HepG2 (cell line): Measurements from ENCODE around the gene CKS2. TPM values are rescaled to one million over a fixed set of nuclear protein-coding genes. Genes with fewer than 3 reads are reported as not detected.
A peak's percentile ranks its signal among the peaks of the same experiment; 100 is the strongest.

Experiments used
- CHCHD3 ChIP-seq: sonication (generic); formaldehyde crosslinking; IDR thresholded peaks from 2 replicates; pipeline ENCODE4 v1.8.0; 2022; ENCODE audit warnings: mild to moderate bottlenecking, missing genetic modification reagents, moderate library complexity
- EED ChIP-seq: sonication (generic); formaldehyde crosslinking; IDR thresholded peaks from 2 replicates; pipeline ENCODE4 v1.5.0; 2020; ENCODE audit warnings: mild to moderate bottlenecking, missing genetic modification reagents
- NFYC ChIP-seq: IDR thresholded peaks from 2 replicates; pipeline ENCODE4 v1.6.1; 2016; ENCODE audit warnings: missing genetic modification reagents, missing compliant biosample characterization
- PHF5A ChIP-seq: IDR thresholded peaks from one replicate; pipeline ENCODE4 v1.6.1; 2018; ENCODE audit warnings: low read depth, missing genetic modification reagents; ENCODE audit not compliant: unreplicated experiment
- RCOR2 ChIP-seq: IDR thresholded peaks from 2 replicates; pipeline ENCODE4 v1.6.1; 2016; ENCODE audit warnings: missing biosample characterization, missing genetic modification reagents
- RFXAP ChIP-seq: sonication (generic); formaldehyde crosslinking; IDR thresholded peaks from 2 replicates; pipeline ENCODE4 v1.4.0; 2020; ENCODE audit warnings: missing genetic modification reagents, borderline replicate concordance
- SOX13 ChIP-seq, 3 experiments: fragments of 450-650 bp in 1 of 3; sonication (generic) in 1 of 3; formaldehyde crosslinking in 1 of 3; IDR thresholded peaks in 2 of 3; conservative IDR thresholded peaks in 1 of 3; 2 replicates each; pipeline versions ENCODE4 v1.5.0 to v1.6.1; 2016 to 2020; ENCODE audit warnings: antibody characterized with exemption in 1 of 3, mild to moderate bottlenecking in 1 of 3, missing compliant biosample characterization in 1 of 3, missing genetic modification reagents in 1 of 3, moderate library complexity in 1 of 3
- TBL1XR1 ChIP-seq: fragments of 150-350 bp; IDR thresholded peaks from 2 replicates; pipeline ENCODE4 v1.6.1; 2014; ENCODE audit warnings: borderline replicate concordance, low read length; ENCODE audit not compliant: partially characterized antibody
- U2AF1 ChIP-seq: fragments of 200-400 bp; formaldehyde crosslinking; optimal IDR thresholded peaks from 2 replicates; pipeline ENCODE3; 2017; ENCODE audit warnings: mild to moderate bottlenecking, low read depth, low read length
- ZNF234 ChIP-seq: sonication (generic); formaldehyde crosslinking; conservative IDR thresholded peaks from 2 replicates; pipeline ENCODE4 v1.5.1; 2020; ENCODE audit warnings: mild to moderate bottlenecking, missing genetic modification reagents
- ZNF3 ChIP-seq: IDR thresholded peaks from 2 replicates; pipeline ENCODE4 v1.7.0; 2017; ENCODE audit warnings: inconsistent platforms
- ZNF775 ChIP-seq: sonication (generic); formaldehyde crosslinking; IDR thresholded peaks from 2 replicates; pipeline ENCODE4 v1.4.0; 2020; ENCODE audit warnings: missing genetic modification reagents, mild to moderate bottlenecking, moderate library complexity, borderline replicate concordance
- polyA plus RNA-seq, 8 experiments: library from polyadenylated mRNA; depleted of rRNA in 3 of 8; stranded (reverse) in 7 of 8; unstranded in 1 of 8; fragments of >200 nt; fragmentation: Illumina TruSeq in 4 of 8; extraction: Trizol in 4 of 8; gene quantifications; 2 replicates each; pipeline versions ENCODE4 v1.2.1 to v1.2.3, GENCODE V29; 2011 to 2016; ENCODE audit warnings: low read depth in 4 of 8, missing spikeins in 1 of 8, mixed read lengths in 1 of 8; ENCODE audit not compliant: insufficient read depth in 1 of 8
- total RNA-seq, 5 experiments: library from RNA; depleted of rRNA; stranded (reverse); fragments of >200 nt; fragmentation: Illumina TruSeq; extraction: Trizol; gene quantifications; 2 replicates each; pipeline ENCODE4 v1.2.3, GENCODE V29; 2016; ENCODE audit warnings: low read depth in 1 of 5
- TF ChIP-seq, protein P1 (sequence below): sonication (generic); formaldehyde crosslinking; IDR thresholded peaks from 2 replicates; pipeline ENCODE4 v1.5.1; 2020; ENCODE audit warnings: missing genetic modification reagents, mild to moderate bottlenecking, borderline replicate concordance
- TF ChIP-seq, protein P2 (sequence below): sonication (generic); formaldehyde crosslinking; IDR thresholded peaks from one replicate; pipeline ENCODE4 v1.5.1; 2020; ENCODE audit warnings: mild to moderate bottlenecking, missing genetic modification reagents; ENCODE audit errors: not compliant biosample characterization

Gene CKS2
- total and polyA plus RNA-seq, 2 of the 13 experiments (the other 11 are each of a cell fraction or from before 2014, with no cell fraction given) = 251 to 317 TPM

DNA sequence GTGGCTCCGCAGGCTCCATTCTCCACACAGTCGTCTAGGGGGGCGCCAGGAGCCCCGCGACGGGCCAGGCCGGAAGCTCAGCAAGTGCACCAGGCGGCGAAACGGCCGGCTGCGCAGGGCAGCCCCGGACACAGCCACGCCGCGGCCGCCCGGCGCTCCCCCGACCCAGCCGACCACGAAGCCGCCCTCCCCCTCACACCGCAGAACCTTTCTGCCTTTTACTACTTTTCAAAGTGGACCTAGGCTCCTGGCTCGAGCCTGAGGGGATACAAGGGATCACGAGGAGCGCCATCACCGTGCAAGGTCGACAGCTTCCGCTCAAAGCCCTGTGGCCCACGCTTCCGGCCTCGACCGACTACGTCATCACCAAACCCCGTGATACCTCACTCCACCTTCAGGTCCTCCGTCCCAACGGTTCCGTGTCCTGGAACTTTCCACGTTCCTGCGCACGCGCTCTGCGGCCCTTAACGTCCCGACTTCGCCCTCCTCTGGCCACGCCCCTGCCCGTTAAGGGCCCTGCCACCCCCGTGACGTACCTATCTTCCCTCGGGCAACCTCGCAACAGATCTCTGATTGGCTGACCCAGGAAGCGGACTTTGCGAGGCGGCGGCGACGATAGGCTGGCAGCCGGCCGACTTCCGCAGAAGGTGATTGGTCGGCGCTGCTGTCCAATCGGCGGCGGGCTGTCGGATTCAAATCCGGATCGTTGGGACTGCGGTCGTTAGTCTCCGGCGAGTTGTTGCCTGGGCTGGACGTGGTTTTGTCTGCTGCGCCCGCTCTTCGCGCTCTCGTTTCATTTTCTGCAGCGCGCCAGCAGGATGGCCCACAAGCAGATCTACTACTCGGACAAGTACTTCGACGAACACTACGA is at the start of gene CKS2 (continued):
- TF ChIP-seq RFXAP (peak; percentile 100), SOX13 (IDR thresholded peaks at IDR 0.05) (no peak), SOX13 (CRISPR knock-in tag; conservative IDR thresholded peaks at IDR 0.05 in 1 of 2, IDR thresholded peaks at IDR 0.05 in 1 of 2) (peak in 1 of 2 experiments; percentile 31; a peak in 1 of 4 replicates), TBL1XR1 (no peak), CHCHD3 (CRISPR knock-in tag) (peak; percentile 67; the same call in 1 of the 2 replicates), ZNF775 (CRISPR knock-in tag) (no peak), ZNF234 (CRISPR knock-in tag) (0 out of 2 replicates have a peak, but pooled peaks have one; percentile 83), EED (CRISPR knock-in tag) (no peak), ZNF3 (CRISPR knock-in tag) (no peak), RCOR2 (no peak), U2AF1 (peak; percentile 47), NFYC (CRISPR knock-in tag) (peak; percentile 97), PHF5A (no peak)
- TF ChIP-seq, protein P1, sequence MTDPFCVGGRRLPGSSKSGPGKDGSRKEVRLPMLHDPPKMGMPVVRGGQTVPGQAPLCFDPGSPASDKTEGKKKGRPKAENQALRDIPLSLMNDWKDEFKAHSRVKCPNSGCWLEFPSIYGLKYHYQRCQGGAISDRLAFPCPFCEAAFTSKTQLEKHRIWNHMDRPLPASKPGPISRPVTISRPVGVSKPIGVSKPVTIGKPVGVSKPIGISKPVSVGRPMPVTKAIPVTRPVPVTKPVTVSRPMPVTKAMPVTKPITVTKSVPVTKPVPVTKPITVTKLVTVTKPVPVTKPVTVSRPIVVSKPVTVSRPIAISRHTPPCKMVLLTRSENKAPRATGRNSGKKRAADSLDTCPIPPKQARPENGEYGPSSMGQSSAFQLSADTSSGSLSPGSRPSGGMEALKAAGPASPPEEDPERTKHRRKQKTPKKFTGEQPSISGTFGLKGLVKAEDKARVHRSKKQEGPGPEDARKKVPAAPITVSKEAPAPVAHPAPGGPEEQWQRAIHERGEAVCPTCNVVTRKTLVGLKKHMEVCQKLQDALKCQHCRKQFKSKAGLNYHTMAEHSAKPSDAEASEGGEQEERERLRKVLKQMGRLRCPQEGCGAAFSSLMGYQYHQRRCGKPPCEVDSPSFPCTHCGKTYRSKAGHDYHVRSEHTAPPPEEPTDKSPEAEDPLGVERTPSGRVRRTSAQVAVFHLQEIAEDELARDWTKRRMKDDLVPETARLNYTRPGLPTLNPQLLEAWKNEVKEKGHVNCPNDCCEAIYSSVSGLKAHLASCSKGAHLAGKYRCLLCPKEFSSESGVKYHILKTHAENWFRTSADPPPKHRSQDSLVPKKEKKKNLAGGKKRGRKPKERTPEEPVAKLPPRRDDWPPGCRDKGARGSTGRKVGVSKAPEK (CRISPR knock-in tag) = no peak
- TF ChIP-seq, protein P2, sequence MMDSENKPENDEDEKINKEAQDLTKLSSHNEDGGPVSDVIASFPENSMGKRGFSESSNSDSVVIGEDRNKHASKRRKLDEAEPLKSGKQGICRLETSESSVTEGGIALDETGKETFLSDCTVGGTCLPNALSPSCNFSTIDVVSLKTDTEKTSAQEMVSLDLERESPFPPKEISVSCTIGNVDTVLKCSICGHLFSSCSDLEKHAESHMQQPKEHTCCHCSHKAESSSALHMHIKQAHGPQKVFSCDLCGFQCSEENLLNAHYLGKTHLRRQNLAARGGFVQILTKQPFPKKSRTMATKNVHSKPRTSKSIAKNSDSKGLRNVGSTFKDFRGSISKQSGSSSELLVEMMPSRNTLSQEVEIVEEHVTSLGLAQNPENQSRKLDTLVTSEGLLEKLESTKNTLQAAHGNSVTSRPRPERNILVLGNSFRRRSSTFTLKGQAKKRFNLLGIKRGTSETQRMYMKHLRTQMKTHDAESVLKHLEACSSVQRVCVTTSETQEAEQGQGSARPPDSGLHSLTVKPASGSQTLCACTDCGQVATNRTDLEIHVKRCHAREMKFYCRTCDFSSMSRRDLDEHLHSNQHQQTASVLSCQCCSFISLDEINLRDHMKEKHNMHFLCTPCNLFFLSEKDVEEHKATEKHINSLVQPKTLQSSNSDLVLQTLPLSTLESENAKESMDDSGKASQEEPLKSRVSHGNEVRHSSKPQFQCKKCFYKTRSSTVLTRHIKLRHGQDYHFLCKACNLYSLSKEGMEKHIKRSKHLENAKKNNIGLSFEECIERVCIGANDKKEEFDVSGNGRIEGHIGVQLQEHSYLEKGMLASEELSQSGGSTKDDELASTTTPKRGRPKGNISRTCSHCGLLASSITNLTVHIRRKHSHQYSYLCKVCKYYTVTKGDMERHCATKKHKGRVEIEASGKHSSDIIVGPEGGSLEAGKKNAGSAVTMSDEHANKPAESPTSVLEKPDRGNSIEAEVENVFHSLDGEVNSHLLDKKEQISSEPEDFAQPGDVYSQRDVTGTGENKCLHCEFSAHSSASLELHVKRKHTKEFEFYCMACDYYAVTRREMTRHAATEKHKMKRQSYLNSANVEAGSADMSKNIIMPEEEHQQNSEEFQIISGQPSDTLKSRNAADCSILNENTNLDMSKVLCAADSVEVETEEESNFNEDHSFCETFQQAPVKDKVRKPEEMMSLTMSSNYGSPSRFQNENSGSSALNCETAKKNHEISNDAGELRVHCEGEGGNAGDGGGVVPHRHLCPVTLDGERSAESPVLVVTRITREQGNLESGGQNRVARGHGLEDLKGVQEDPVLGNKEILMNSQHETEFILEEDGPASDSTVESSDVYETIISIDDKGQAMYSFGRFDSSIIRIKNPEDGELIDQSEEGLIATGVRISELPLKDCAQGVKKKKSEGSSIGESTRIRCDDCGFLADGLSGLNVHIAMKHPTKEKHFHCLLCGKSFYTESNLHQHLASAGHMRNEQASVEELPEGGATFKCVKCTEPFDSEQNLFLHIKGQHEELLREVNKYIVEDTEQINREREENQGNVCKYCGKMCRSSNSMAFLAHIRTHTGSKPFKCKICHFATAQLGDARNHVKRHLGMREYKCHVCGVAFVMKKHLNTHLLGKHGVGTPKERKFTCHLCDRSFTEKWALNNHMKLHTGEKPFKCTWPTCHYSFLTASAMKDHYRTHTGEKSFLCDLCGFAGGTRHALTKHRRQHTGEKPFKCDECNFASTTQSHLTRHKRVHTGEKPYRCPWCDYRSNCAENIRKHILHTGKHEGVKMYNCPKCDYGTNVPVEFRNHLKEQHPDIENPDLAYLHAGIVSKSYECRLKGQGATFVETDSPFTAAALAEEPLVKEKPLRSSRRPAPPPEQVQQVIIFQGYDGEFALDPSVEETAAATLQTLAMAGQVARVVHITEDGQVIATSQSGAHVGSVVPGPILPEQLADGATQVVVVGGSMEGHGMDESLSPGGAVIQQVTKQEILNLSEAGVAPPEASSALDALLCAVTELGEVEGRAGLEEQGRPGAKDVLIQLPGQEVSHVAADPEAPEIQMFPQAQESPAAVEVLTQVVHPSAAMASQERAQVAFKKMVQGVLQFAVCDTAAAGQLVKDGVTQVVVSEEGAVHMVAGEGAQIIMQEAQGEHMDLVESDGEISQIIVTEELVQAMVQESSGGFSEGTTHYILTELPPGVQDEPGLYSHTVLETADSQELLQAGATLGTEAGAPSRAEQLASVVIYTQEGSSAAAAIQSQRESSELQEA (CRISPR knock-in tag) = peak; percentile 82
